ENCODE measurements around the gene AFF3.

DNA sequence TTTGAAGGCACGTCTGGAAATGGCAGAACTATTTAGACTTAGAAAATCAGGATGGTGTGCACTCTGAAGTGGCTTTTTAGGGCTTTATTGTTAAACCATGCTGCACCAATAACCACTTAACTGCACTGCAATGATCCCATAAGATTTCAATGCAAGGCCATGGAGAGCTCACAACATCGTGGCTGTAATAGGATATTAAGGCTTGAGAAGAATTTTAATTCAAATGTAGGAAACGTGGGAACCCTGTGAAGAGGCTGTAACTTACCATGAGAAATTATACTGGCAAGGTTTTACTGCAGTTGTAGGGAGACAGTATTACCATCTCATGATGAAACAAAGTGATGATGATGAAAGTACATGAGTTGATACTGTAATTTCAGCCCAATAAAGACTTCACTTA, 242.5 kb downstream of the AFF3 start:
- TF ChIP-seq HNF4G (IDR thresholded peaks at IDR 0.05) (no peak), CTCF (IDR thresholded peaks at IDR 0.05; ENCODE audit: low read depth, low read length, missing input control) (no peak), JUND (IDR thresholded peaks at IDR 0.05) (no peak), FOXA1 (IDR thresholded peaks at IDR 0.05) (no peak), RAD21 (IDR thresholded peaks at IDR 0.05) (no peak), YY1 (IDR thresholded peaks at IDR 0.05) (no peak), ZBTB33 (IDR thresholded peaks at IDR 0.05) (no peak), RXRA (IDR thresholded peaks at IDR 0.05) (no peak)
- TF ChIP-seq, protein P1, sequence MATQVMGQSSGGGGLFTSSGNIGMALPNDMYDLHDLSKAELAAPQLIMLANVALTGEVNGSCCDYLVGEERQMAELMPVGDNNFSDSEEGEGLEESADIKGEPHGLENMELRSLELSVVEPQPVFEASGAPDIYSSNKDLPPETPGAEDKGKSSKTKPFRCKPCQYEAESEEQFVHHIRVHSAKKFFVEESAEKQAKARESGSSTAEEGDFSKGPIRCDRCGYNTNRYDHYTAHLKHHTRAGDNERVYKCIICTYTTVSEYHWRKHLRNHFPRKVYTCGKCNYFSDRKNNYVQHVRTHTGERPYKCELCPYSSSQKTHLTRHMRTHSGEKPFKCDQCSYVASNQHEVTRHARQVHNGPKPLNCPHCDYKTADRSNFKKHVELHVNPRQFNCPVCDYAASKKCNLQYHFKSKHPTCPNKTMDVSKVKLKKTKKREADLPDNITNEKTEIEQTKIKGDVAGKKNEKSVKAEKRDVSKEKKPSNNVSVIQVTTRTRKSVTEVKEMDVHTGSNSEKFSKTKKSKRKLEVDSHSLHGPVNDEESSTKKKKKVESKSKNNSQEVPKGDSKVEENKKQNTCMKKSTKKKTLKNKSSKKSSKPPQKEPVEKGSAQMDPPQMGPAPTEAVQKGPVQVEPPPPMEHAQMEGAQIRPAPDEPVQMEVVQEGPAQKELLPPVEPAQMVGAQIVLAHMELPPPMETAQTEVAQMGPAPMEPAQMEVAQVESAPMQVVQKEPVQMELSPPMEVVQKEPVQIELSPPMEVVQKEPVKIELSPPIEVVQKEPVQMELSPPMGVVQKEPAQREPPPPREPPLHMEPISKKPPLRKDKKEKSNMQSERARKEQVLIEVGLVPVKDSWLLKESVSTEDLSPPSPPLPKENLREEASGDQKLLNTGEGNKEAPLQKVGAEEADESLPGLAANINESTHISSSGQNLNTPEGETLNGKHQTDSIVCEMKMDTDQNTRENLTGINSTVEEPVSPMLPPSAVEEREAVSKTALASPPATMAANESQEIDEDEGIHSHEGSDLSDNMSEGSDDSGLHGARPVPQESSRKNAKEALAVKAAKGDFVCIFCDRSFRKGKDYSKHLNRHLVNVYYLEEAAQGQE (IDR thresholded peaks at IDR 0.05): no peak
- TF ChIP-seq, protein P2, sequence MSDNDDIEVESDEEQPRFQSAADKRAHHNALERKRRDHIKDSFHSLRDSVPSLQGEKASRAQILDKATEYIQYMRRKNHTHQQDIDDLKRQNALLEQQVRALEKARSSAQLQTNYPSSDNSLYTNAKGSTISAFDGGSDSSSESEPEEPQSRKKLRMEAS (IDR thresholded peaks at IDR 0.05): no peak

Data from liver (tissue), 3 donors.